HG02759 (cell line): ENCODE results near the gene CCND3.
A peak's percentile ranks its signal among the peaks of the same experiment; 100 is the strongest.

ENCODE experiments used
- ATAC-seq: cut with Tn5 transposase; IDR thresholded peaks from one replicate; pipeline ENCODE4 v1.9.1; 2021; ENCODE audit warnings: mild to moderate bottlenecking, moderate library complexity; ENCODE audit not compliant: unreplicated experiment

CCND3 gene

DNA sequence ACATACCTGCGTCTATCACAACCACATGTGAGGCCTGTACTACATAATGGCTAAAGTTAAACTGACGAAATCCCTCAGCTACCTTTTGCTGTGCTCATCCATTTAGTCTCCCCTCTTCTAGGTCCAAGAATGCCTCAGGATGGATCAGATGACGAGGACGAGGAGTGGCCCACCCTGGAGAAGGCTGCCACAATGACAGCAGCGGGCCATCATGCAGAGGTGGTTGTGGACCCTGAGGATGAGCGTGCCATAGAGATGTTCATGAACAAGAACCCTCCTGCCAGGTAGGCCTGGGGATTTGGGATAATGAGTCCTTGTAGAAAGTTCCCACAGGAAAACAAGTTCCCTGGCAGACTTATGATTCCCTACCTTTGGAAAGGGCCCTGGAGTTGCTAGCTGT lies 14.4 kb downstream of the CCND3 start:
- no peak for ATAC-seq

DNA sequence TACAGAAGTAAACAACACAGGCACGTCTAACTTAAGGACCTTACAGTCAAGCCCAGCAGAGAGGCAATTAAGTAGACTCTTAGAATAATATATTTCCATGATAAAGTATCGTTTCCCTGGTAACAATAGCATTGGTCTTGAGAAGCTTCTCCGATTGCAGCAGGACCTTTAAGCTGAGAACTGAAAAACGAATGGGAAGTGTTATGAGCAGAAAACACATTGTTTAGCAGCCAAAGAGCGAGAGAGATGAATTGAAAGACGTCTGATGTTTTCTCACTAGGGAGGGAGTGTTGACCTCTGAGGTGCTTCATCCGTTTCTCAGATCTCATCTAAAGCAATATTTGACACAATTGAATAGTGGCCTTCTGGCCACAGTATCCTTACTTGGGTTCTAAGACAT lies 19.5 kb downstream of the CCND3 start:
- ATAC-seq, result no peak

DNA sequence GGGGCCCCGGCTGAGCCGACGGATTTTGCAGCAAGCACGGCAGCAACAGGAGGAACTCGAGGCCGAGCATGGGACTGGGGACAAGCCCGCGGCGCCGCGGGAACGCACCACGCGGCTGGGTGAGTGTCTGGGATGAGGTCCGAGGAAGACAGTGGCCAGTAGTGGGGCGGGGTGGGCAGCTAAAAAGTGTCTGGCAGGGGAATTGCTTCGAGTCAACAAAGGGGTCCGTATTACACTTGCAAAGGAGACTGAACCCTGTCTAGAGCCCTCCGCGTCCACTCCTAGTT lies 20.0 kb downstream of the CCND3 start:
- peak; percentile 7 for ATAC-seq

DNA sequence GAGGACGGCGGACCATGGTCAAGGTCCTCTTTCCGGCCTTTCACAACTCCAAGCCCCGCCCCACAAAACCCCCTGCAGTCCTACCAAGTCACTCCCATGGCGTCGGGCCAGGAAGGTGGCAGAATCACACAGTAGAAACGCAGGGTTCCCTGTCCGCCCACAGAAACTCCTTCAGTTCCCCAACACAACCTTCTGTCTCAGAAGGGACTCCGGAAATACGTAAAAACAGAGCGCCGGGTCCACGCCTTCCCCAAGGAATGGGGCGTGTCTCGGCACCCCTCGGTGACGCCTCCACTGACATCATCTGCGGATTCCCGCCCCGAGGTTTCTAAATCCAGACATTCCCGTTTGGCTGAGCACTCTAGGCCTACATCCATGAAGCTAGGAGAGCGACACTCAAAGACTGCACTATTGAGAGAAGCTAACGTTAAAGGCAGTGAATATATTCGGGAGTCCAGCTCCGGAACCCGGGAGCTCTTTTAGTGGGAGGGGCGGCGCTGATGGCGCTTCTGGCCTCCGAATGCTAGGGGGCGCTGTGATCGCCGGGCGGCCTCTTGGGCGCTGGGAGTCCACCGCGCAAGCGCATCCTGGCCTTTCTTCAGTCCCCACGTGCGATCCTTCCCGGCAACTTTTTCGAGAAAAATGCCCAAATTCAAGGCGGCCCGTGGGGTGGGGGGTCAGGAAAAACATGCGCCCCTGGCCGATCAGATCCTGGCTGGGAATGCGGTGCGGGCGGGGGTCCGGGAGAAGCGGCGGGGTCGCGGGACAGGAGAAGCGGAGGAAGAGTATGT lies 20.5 kb downstream of the CCND3 start, which contains the start of the genes BYSL and MED20:
Gene BYSL, plus strand, starts transcription at position 579 of the 791 bp plus-strand sequence. Its CDS starts 64 bp downstream, at position 643.
Gene MED20, minus strand, starts transcription at position 219 of the 791 bp plus-strand sequence. Its CDS starts 121 bp downstream, at position 98.
- peak; percentile 92 for ATAC-seq

DNA sequence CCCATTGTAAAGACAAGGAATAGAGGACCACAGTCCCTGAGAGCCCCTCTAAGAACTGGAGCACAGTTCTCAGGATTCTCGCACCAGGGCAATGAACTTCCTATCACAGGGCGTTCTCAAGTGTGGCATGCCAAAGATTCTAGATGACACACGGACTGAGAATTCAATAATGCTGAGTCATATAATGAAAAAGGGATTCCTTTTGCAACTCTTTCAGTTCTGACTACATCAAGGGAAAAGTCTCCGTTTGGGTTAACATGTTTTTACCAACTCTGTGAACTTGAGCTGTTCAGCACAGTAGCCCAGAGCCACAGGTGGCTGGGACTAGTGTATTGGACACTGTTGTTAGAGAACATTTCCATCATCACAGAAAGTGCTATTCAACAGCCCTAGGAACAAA lies 24.1 kb downstream of the CCND3 start:
- ATAC-seq, result no peak

DNA sequence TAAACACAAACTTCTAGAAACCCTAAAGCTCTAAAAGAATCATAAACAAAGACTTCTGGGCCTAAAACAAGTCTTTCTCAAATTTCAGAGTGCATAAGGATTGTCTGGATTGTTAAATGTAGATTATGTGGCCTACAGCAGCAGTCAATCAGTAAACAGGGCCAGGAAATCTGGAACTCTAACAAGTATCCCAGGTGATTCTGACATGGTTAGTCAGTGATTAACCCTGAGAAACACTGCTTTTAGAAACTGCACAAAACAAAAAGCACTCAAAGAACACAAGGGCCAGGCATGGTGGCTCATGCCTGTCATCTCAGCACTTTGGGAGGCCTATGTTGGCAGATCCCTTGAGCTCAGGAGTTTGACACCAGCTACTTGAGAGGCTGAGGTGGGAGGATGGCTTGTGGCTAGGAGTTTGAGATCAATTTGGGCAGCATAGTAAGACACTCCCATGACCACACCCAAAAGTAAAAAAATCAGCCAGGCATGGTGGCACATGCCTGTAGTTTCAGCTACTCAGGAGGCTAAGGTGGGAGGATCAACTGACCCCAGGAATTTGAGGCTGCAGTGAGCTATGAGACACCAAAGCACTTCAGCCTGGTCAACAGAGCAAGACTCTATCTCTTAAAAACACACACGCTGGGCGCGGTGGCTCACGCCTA lies 26.6 kb downstream of the CCND3 start:
- ATAC-seq, result no peak

DNA sequence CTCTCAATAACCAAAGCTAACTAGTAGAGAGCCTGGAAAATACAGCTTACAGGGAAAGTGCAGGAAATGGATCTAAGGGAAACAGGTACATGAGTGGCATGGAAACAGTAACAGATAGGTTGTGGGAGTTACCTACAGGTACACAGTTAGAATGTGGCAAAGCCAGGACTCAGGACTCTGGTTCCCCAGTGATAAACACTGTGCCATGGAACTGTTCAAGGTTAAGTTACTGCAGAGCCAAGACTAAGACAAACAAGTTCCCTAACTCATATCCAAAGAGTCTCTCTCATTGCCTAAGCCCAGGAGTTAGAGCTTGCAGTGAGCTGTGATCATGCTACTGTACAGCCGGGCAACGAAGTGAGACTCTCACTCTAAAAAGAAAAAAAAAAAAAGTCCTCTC lies 27.3 kb downstream of the CCND3 start:
- no peak for ATAC-seq

DNA sequence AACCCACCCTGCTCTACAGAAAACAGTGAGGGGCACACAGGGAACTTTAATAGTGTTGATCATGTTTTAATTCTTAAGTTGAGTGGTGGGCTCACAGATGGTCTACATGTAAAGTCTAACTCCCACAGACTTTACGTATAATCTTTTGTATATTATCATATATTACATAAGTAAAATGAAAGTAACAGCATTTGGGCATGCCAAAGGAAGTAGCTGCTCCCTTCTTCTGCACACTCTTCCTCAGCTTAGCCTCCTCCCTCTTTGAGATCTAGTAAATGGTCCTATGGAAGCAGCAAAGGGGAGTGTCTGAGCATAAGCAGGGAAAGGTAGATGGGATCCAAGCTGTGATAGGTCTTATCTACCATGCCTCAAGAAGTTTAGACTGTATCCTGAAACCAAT lies 31.9 kb downstream of the CCND3 start:
- ATAC-seq, result no peak

DNA sequence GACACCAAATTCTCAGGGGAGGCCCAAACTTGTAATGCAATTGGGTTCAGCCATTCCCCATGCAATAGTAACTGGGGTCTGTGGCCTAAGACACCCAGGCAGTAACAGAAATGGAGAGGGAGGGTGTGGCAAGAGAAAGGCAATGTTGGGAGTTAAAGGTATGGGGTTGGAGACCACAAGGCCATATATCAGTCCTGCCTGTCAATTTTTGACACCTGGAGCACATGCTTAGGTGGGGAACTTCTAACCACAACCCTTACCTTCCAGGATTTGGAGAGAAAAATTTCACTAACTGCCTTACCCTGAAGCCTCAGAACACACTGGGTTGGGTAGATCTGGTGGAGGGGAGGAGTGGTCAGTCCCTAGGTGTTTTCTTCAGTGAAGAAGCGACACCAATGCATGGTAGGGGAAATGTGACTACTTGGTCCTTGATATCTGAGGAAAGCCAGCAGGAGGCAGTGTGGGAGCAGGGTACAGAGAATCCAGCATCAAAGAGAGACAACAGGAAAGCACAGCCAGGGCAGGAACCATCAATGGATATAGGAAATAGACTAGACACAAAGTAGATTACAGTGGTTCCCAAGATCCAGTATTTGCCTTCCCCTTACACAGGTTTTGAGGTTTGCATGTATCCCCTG lies 39.6 kb downstream of the CCND3 start:
- ATAC-seq, result no peak

DNA sequence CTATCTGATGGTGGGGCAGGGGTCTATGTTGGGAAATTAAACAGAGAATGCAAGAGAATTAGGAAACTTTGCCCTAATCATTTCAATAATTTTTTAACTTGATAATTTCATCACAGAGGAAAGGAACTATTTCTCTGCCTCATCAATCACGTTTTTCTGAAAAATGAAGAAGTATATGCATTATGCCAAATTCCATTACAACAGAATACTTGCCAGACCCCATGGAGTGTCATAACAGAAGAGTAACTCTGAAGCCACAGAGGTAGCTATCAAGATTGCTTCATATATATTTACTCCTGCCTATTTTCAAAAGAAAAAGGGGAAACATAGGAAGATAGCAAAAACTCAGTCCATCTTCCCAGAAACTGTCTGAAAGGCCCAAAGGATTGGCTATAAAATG lies 40.7 kb downstream of the CCND3 start:
- ATAC-seq, result no peak

DNA sequence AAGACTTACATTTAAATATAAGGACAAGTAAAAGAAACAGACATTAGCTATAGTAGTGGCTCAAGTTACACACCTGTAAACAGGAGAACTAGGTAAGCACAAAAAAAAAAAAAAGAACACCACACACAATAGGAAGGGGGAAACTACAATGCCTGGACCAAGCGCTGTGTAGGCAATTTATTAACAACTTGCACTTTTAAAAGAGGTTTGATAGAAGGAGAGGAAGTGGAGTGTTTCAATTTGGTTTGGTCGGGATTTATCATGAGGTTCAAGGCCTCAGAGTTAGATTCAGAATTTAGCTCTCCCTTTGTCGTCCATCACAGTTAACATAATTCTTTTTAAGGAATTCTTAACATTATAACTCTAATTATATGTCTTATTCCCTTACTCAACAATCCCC lies 45.3 kb downstream of the CCND3 start:
- ATAC-seq, result no peak

DNA sequence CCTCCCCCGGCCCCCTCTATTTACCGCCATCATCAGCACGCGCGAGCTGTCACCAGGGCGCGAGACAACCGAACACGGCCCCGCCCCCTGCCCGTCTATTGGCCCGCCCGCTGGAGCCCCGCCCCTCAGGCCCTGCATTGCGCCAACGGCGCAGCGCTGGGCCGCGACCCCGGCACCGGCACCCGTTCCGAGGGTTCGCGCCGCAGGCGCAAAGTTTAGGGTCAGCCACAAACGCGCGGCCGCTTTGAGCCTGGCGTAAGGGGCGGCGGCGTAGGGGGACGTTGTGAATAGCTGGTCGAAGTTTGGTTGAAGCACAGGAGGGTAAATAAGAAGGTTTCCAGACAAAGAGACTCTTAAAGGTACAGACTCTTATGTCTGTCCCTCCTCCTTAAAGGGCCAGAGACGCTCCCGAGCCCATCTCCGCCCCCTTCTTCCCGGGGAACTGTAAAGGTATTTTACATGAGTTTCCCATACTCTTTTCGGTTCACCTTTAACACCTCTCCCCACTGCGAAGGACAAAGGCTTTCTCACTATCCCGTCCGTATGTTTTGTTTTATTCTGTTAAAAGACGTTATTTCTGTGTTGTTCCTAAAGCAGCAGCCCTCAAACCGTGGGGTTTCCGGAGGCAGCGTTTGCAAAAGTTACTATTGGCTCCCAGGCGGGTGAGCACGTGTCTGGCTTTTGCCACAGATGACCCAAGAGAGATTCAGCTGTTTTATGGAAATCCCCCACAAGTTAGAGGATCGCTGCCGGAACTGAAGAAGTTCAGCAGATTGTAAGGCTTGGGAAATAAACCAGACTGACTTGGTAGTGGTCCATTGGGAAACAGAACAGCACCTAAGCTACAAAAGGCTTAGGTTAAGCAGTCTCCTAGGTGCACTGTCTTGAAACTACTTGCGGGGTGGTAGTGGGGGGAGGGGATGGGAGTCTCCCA lies 46.0 kb downstream of the CCND3 start, which contains the start of gene USP49:
Gene USP49, minus strand, starts transcription at position 76 of the 934 bp plus-strand sequence. CDS start 88,392 bp downstream, outside the sequence.
- ATAC-seq, result peak; percentile 89

DNA sequence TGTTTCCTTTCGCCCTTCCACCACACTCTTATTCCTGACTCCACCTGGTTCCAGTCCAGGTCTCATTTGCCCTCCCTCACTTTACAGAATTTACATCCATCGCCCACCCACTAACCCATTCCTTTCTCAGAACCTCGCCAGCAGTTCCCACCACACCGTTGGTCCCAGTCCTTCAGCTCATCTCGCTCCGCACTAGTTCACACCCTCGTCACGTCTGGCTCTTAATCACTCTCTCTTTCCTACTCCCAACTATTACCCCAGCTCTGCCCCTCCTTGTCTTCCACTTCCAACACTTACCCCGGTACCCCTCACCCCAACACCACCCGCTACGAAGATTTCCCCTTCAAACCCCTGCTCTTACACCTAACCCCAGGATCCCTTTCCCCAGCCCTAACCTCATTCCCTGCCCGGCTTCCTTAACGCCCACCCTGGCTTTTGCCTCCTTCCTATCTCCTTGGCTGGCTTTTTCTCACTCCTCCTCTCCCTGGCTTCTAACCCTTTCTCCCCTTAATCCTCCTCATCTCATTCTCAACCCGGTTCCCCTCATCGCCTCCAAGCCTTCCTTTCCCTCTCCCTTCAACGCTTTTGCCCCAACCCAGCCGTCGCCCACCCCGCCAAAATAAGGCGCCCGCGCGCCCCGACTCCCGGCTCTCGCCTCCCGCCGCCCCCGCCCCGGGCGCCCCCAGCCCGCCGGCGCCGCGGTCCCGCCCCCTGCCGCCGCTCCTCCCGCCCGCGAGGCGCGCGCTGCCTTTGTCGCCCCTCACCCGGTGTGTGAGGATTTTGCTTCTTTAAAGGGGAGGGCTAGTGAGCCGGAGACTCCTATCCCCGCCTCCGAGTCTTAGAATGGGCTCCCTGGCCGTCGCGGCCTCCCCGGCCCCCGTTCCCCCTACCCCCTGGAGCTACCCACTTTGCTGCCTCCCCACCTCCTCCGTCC lies 47.0 kb downstream of the CCND3 start:
- ATAC-seq, result peak; percentile 33

DNA sequence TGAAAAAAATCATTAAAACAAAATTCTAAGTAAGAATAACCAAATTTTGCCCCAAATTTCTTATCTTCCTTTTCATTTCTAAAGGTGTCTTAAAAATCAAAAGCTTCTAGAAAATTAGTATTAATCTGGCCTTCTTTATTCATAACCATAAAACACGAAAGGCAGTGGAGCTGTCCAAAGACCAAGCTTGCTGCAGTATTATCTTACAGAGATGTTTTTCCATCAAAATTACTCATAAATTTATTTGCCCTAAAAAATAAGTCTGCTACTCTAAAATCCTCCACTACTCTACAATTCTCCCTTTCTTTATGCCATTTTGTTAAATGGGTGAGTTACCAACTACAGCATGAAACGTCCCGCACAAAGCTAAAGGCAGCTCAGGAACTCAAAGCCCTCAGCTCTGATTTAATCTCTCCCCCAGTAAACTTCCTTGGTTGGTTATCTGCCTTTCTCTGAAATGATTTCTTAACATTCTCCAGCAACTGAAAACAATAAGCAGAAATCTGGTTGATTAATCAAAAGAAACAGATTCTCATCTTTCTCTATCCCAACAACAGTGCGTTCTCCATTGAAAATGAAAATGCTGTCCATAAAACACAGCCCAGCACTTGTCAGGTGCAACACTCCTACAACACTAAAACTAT lies 48.6 kb downstream of the CCND3 start:
- ATAC-seq, result no peak

DNA sequence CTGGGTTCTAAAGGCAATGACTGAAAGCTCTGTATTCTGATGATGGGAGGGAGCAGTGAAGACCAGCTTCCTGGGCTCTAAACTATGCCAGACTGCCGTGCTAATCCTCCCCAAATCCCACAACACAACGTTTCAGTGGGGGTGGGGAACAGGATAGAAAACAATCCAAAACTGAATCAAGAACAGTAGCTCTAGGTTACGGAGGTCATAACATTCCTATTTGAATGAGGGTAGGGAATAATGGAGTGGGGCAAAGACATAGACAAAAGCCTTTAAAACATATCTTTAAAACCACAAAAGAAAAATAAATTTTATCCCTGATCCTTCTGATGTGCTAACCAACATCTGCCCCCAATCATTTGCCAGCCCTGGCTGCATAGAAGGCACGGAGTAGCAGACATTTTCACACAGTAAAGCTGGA lies 54.3 kb downstream of the CCND3 start:
- no peak for ATAC-seq

DNA sequence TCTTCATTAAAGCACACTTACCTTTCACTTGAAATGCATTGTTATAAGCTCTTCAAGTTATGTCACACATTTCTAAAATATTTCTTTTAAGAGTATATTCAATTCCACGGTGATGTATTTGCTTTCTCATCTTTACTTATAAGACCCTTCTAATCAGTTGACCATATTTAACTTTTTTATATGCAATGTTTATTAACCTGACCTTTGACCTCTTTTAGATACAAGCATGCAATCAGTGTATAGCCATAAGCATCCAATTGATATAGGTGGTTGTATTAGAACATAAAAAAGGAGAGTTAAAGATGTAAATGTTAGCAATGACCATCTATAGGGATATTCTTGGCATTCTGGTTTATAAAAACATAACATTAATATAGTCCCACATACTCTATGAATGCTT lies 55.7 kb downstream of the CCND3 start:
- no peak for ATAC-seq

DNA sequence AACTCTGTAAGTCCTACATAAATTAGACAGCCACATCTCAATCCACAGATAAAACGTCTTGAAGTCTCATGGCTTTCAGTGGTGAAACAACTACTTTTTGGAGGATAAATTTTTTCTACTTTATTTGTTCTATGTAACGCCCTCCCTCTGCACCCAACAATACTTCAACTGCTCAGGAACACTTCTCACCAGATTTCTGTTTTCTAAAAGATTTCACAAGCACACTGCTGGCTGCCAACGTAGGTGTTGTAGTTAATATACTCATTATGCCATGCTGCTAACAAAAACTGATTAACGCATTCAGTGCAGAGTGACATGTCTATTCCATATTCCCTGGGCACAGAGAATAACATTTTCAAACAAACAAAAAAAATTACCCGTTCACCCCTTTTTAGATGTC lies 56.7 kb downstream of the CCND3 start:
- ATAC-seq, result no peak
